PC-9 (cell line): Measurements from ENCODE around the gene GOLGB1. TPM values are rescaled to one million over a fixed set of nuclear protein-coding genes. Genes with fewer than 3 reads are reported as not detected.

Experiments used
- BruUV-seq: library from RNA; stranded (reverse); fragments of 400-500 nt; replicated peaks from 2 replicates; lab custom pipeline; 2021; lab: Mats Ljungman, UMichigan
- CTCF ChIA-PET: fragments of 300-600 bp; sonication (Branson Sonifier 250); formaldehyde crosslinking; loops from one replicate; lab custom pipeline; 2022; ENCODE audit warnings: antibody characterized with exemption; lab: Charles Lee
- POLR2A ChIA-PET: fragments of 300-600 bp; sonication (Branson Sonifier 250); formaldehyde crosslinking; loops from one replicate; lab custom pipeline; 2022; ENCODE audit warnings: antibody characterized with exemption; ENCODE audit not compliant: unreplicated experiment; lab: Charles Lee
- DNase-seq, 2 experiments: peaks; one replicate each; pipeline versions ENCODE4 v3.0.0 to v3.0.0-alpha.2; 2015 to 2022; ENCODE audit warnings: mixed read lengths in 1 of 2
- H2AFZ ChIP-seq: fragments of 200-600 bp; sonication (generic); 2 replicates; pipeline ENCODE4 v1.8.1; 2017; ENCODE audit warnings: antibody characterized with exemption
- H3F3A ChIP-seq: fragments of 200-600 bp; sonication (generic); 2 replicates; pipeline ENCODE4 v1.8.1; 2017; ENCODE audit warnings: antibody characterized with exemption, mild to moderate bottlenecking, low read depth; ENCODE audit not compliant: insufficient read depth
- H3K27ac ChIP-seq: fragments of 200-600 bp; sonication (generic); 2 replicates; pipeline ENCODE4 v1.6.1; 2016; ENCODE audit warnings: mixed run types
- H3K27me3 ChIP-seq: fragments of 200-600 bp; sonication (generic); 2 replicates; pipeline ENCODE4 v1.6.1; 2016; ENCODE audit warnings: low read depth, mixed run types; ENCODE audit not compliant: insufficient read depth
- H3K36me3 ChIP-seq: fragments of 200-600 bp; sonication (generic); 2 replicates; pipeline ENCODE4 v1.6.1; 2016; ENCODE audit warnings: low read depth, mixed run types
- H3K4me1 ChIP-seq: fragments of 200-600 bp; sonication (generic); replicated peaks from 2 replicates; pipeline ENCODE4 v1.6.1; 2016; ENCODE audit warnings: mixed run types; ENCODE audit not compliant: insufficient read depth
- H3K4me2 ChIP-seq: fragments of 200-600 bp; sonication (generic); 2 replicates; pipeline ENCODE4 v1.6.1; 2017; ENCODE audit warnings: mixed run types
- H3K4me3 ChIP-seq: fragments of 200-600 bp; sonication (generic); 2 replicates; pipeline ENCODE4 v1.6.1; 2016; ENCODE audit warnings: mixed run types
- H3K79me2 ChIP-seq: fragments of 200-600 bp; sonication (generic); 2 replicates; pipeline ENCODE4 v1.6.1; 2017; ENCODE audit warnings: low read depth, mixed run types
- H3K9me2 ChIP-seq: fragments of 200-600 bp; sonication (generic); 2 replicates; pipeline ENCODE4 v1.8.1; 2017; ENCODE audit warnings: mild to moderate bottlenecking; ENCODE audit not compliant: insufficient read depth
- H3K9me3 ChIP-seq: fragments of 200-600 bp; sonication (generic); 2 replicates; pipeline ENCODE4 v1.8.1; 2016; ENCODE audit warnings: low read depth; ENCODE audit not compliant: insufficient read depth
- H4K20me1 ChIP-seq: fragments of 200-600 bp; sonication (generic); 2 replicates; pipeline ENCODE4 v1.8.1; 2017; ENCODE audit not compliant: insufficient read depth
- CTCF ChIP-seq: fragments of 200-600 bp; sonication (generic); conservative IDR thresholded peaks from 2 replicates; pipeline ENCODE4 v1.6.1; 2017; ENCODE audit warnings: mixed run types, antibody characterized with exemption, mild to moderate bottlenecking, moderate library complexity
- EZH2 ChIP-seq: fragments of 200-600 bp; sonication (generic); IDR thresholded peaks from 2 replicates; pipeline ENCODE4 v1.8.0; 2017; ENCODE audit warnings: antibody characterized with exemption, low read depth
- intact Hi-C: fragments of 100-400 bp; cut with micrococcal nuclease; formaldehyde crosslinking; loops from one replicate; pipeline ENCODE4 v1.10.0; 2022; ENCODE audit not compliant: unreplicated experiment
- total RNA-seq: library from RNA; stranded (reverse); gene quantifications from 2 replicates; pipeline ENCODE4 v1.2.3, GENCODE V29; 2021

The GOLGB1 gene
- total RNA-seq, 1 experiment from 2014 or later, result 73.1 TPM

- intact Hi-C loops, result no loop called here
- CTCF ChIA-PET, result no interaction called here
- Histone ChIP-seq H3K4me1 (no peaks in the 10 kb centered on the region), H3K4me3 (no peak overlapping the region), H4K20me1 (peaks cover 11% of the 10 kb centered on the region; the same call in 1 of the 2 replicates), H3K36me3 (peaks cover 67% of the 10 kb centered on the region), H2AFZ (no peak overlapping the region), H3F3A (peaks cover 8% of the 10 kb centered on the region; the same call in 1 of the 2 replicates), H3K4me2 (no peak overlapping the region), H3K79me2 (no peaks in the 10 kb centered on the region), H3K9me2 (no peaks in the 10 kb centered on the region), H3K27me3 (no peaks in the 10 kb centered on the region), H3K27ac (no peak overlapping the region), H3K9me3 (no peaks in the 10 kb centered on the region)
- no peak for TF ChIP-seq CTCF
- TF ChIP-seq EZH2, result no peak
- no TSS peak for BruUV-seq
- POLR2A ChIA-PET, result no interaction called here
- no peak for DNase-seq
Observed at GRCh38 chr3:121703973-121704372, 45.6 kb downstream of the GOLGB1 start.

DNA sequence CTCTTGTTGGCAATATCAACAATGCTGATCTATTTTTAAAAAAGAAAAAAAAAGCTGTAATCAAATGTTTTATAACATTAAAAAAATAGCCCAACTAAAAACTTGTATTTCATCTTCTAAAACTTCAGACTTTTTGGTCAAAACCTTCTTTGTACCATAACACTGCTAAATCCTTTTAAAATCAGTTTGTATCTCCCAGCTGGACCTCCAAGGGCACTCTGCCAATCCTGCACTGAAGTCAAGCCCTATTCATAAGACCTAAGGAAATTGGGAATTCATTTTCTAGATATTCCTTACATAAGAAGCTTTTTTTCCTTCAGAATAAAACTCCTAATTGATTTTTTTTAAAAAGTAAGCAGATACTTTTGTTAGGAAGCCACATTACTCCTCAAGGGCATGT lies 50.6 kb downstream of the GOLGB1 start:
- Histone ChIP-seq H3K4me3 (no peak overlapping the region), H3F3A (peaks cover 7% of the 10 kb centered on the region; the same call in 1 of the 2 replicates), H3K27ac (no peak overlapping the region), H3K36me3 (peaks cover 50% of the 10 kb centered on the region), H3K9me3 (no peaks in the 10 kb centered on the region), H3K4me1 (no peaks in the 10 kb centered on the region), H3K27me3 (no peaks in the 10 kb centered on the region), H3K9me2 (no peaks in the 10 kb centered on the region), H2AFZ (no peak overlapping the region), H3K79me2 (no peaks in the 10 kb centered on the region), H3K4me2 (no peak overlapping the region), H4K20me1 (peaks cover 11% of the 10 kb centered on the region; the same call in 1 of the 2 replicates)
- intact Hi-C loops, result no loop called here
- DNase-seq, result no peak
- ChIA-PET POLR2A (no interaction called here), CTCF (no interaction called here)
- TF ChIP-seq EZH2, result no peak
- no peak for TF ChIP-seq CTCF
- no TSS peak for BruUV-seq

DNA sequence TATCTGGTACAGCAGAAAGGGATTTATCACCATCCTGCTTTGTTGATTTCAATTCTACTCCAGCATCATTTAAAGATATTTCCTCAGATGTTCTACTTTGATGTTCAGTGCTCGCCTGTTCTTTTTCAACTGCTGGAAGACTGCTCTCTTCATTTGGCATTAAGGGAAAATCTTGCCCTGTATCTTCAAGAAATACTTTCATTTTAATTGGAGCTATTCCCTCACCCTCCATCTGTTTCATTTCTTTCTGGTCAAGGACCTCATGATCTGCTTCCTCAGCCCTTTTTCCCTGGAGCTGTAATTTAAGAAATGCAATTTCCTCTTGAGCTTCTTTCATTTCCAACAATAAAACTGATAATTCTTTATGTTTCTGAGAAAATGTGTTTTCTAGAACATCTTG lies 51.1 kb downstream of the GOLGB1 start:
- TF ChIP-seq CTCF, result no peak
- no peak for TF ChIP-seq EZH2
- POLR2A ChIA-PET, result no interaction called here
- H3K27me3 ChIP-seq, result no peaks in the 10 kb centered on the region
- intact Hi-C loops, result no loop called here
- CTCF ChIA-PET, result no interaction called here
- H3K9me3 ChIP-seq, result no peaks in the 10 kb centered on the region
- H3K4me1 ChIP-seq, result no peaks in the 10 kb centered on the region
- peaks cover 46% of the 10 kb centered on the region for H3K36me3 ChIP-seq
- no peak for DNase-seq
- no peak overlapping the region for H3K4me3 ChIP-seq
- no peaks in the 10 kb centered on the region for H3K9me2 ChIP-seq
- H3K79me2 ChIP-seq, result no peaks in the 10 kb centered on the region
- H3F3A ChIP-seq, result 0 out of 2 replicates have a peak, but pooled peaks cover 3% of the 10 kb centered on the region
- no peak overlapping the region for H3K4me2 ChIP-seq
- BruUV-seq, result no TSS peak
- H3K27ac ChIP-seq, result no peak overlapping the region
- H2AFZ ChIP-seq, result no peak overlapping the region
- peaks cover 7% of the 10 kb centered on the region; the same call in 1 of the 2 replicates for H4K20me1 ChIP-seq
